Heart left ventricle (tissue), 13 donors: ENCODE data around the gene PLA2G4D.

ENCODE experiments used
- CTCF ChIP-seq, 12 donors: fragments of 200-600 bp; sonication (generic) in 4 of 12; IDR thresholded peaks; one replicate each; pipeline versions ENCODE4 v1.5.0 to v1.8.0; 2018 to 2022; ENCODE audit warnings: antibody characterized with exemption in 12 of 12, mild to moderate bottlenecking in 5 of 12
- POLR2A ChIP-seq, 2 donors: fragments of 450-650 bp; IDR thresholded peaks; one replicate each; pipeline ENCODE4 v1.6.1; 2017; ENCODE audit warnings: antibody characterized with exemption in 2 of 2, mild to moderate bottlenecking in 2 of 2, moderate library complexity in 2 of 2
- donor health status: ischemic (EF 13 %, LVEDD 7.1; RV severe dilation, severe dysfunction).
- donor health status: DM: no; HTN: yes; CAD: no.
- donor health status: DM: no; HTN: no; CAD: no.
- donor health status: ischemic (EF 25% LVEDD 6.9; RV normal size, moderate dysfunction).
- donor health status: ischemic (EF 25% LVEDD 5.7; RV mildly dilated, moderate dysfunction).
- donor health status: ischemic (EF 35%, LVEDD 5.7; RV mildly dilated, moderate dysfunction).
- donor health status: nonischemic (EF 11% LVEDD 7.7; RV severe dilation, severe dysfunction).
- donor health status: DM: yes; HTN: yes; CAD: no.
- donor health status: PGD.
- donor health status: ischemic (EF 29% LVEDD 5.4; RV normal size, mild dysfunction).
- donor health status: nonischemic (EF 23%, LVEDD 6.1; RV moderate dilation, normal function).

GRCh38 chr15:42130246-42130986 is 36.1 kb upstream of the PLA2G4D start:
- TF ChIP-seq CTCF (IDR thresholded peaks at IDR 0.05) (no peak), POLR2A (IDR thresholded peaks at IDR 0.05) (no peak)
